Measurements from ENCODE around the gene RNF114. TPM values are rescaled to one million over a fixed set of nuclear protein-coding genes. Genes with fewer than 3 reads are reported as not detected.

The RNF114 gene
- total and polyA plus RNA-seq, 2 donors (not counting 3 experiments of a cell fraction or from before 2014, with no cell fraction given), result 45.8 to 81.7 TPM

GRCh38 chr20:49983123-49983847 lies 47.1 kb downstream of the RNF114 start:
- no peak for FAIRE-seq
- dilution Hi-C loops (cut with MboI; ENCODE audit: extremely low pct_ligation_motif_present, low sequenced_read_pairs), result no loop called here
- POLR2A ChIA-PET, result interaction anchor here (0.6 to 5.6 kb wide), 10 partner anchors 30 to 168 kb away, joined by 3 to 34 read pairs (median 6); no protein-coding TSS in a partner anchor

GRCh38 chr20:49983848-49984408 lies 47.7 kb downstream of the RNF114 start:
- Histone ChIP-seq H3K79me2 (ENCODE audit: control insufficient read depth, insufficient read depth, low read length) (peaks cover 56% of the 10 kb centered on the region), H3K9me3 (replicated peaks; ENCODE audit: control insufficient read depth, insufficient read depth, low read length) (no peaks in the 10 kb centered on the region), H3K9me1 (replicated peaks; ENCODE audit: control insufficient read depth, extremely low read depth, insufficient read depth, low read length) (no peaks in the 10 kb centered on the region), H2AFZ (ENCODE audit: low read depth, low read length) (no peak overlapping the region), H3K27ac (ENCODE audit: insufficient read depth, low read depth, low read length) (peak overlapping the region; percentile 87), H3K27me3 (ENCODE audit: control insufficient read depth in 2 of 2, insufficient read depth in 2 of 2, low read length in 2 of 2) (no peaks in the 10 kb centered on the region), H3K4me1 (ENCODE audit: control insufficient read depth, extremely low read depth, insufficient read depth, low read length) (peaks cover 61% of the 10 kb centered on the region), H3K4me3 (replicated peaks in 1 of 3; ENCODE audit: insufficient read depth in 1 of 3, low read depth in 1 of 3, low read length in 3 of 3) (peak overlapping the region; percentile 49 to 97 (median 89)), H3K9ac (replicated peaks; ENCODE audit: extremely low read depth, insufficient read depth, low read length) (peak overlapping the region; percentile 96), H3K36me3 (ENCODE audit: control insufficient read depth in 2 of 2, extremely low read depth in 1 of 2, insufficient read depth in 2 of 2, low read length in 2 of 2) (peaks cover 7 to 12% of the 10 kb centered on the region in 2 experiments), H4K20me1 (replicated peaks; ENCODE audit: control insufficient read depth, extremely low read depth, insufficient read depth, low read length) (no peaks in the 10 kb centered on the region), H3K4me2 (ENCODE audit: insufficient read depth, low read length) (peak overlapping the region; percentile 77)
- CTCF ChIA-PET, result interaction anchor here (0.6 to 23.6 kb wide), 4 partner anchors 9 to 195 kb away, joined by 3 to 1187 read pairs (median 4); no protein-coding TSS in a partner anchor
- no TSS peak for BruUV-seq (replicated peaks)
- intact Hi-C loops (cut with micrococcal nuclease), result loop anchor here (1.0 to 10.0 kb wide), 3 partner anchors 46 to 481 kb away; partner anchors contain the start of gene PEDS1
- FAIRE-seq (peak; percentile 35), DNase-seq (ENCODE audit: low read depth, low spot score) (no peak)
- dilution Hi-C loops (cut with MboI; ENCODE audit: extremely low pct_ligation_motif_present, low sequenced_read_pairs), result no loop called here
- TF ChIP-seq GATA2 (IDR thresholded peaks at IDR 0.05; ENCODE audit: insufficient read depth, insufficient read length, low read depth, low read length) (no peak), POLR2A (IDR thresholded peaks at IDR 0.05; ENCODE audit: low read depth, low read length) (no peak), FOS (IDR thresholded peaks at IDR 0.05; ENCODE audit: borderline replicate concordance, insufficient read depth, low read length) (no peak), CTCF (IDR thresholded peaks at IDR 0.05; ENCODE audit: extremely low read depth in 1 of 2, insufficient read depth in 1 of 2, low read depth in 1 of 2, low read length in 2 of 2) (no peak), JUN (IDR thresholded peaks at IDR 0.05; ENCODE audit: borderline replicate concordance, insufficient read depth, insufficient read length, low read depth) (no peak), POLR2AphosphoS5 (IDR thresholded peaks at IDR 0.05; ENCODE audit: insufficient read depth, low read depth, low read length) (no peak), EZH2 (IDR thresholded peaks at IDR 0.05; ENCODE audit: borderline replicate concordance, low read depth, low read length, severe bottlenecking) (no peak), MAX (IDR thresholded peaks at IDR 0.05; ENCODE audit: insufficient read depth, insufficient read length) (no peak)
- POLR2A ChIA-PET, result interaction anchor here (0.7 to 5.6 kb wide), 10 partner anchors 29 to 163 kb away, joined by 3 to 34 read pairs (median 4); no protein-coding TSS in a partner anchor

More at GRCh38 chr20:49983123-49983847, 47.1 kb downstream of the RNF114 start:
- Histone ChIP-seq H3K27me3 (ENCODE audit: control insufficient read depth in 2 of 2, insufficient read depth in 2 of 2, low read length in 2 of 2) (no peaks in the 10 kb centered on the region), H3K79me2 (ENCODE audit: control insufficient read depth, insufficient read depth, low read length) (peaks cover 55% of the 10 kb centered on the region), H3K4me1 (ENCODE audit: control insufficient read depth, extremely low read depth, insufficient read depth, low read length) (peaks cover 57% of the 10 kb centered on the region), H3K4me3 (replicated peaks in 1 of 3; ENCODE audit: insufficient read depth in 1 of 3, low read depth in 1 of 3, low read length in 3 of 3) (peak overlapping the region; percentile 49 to 97 (median 89)), H3K9me1 (replicated peaks; ENCODE audit: control insufficient read depth, extremely low read depth, insufficient read depth, low read length) (no peaks in the 10 kb centered on the region), H3K9me3 (replicated peaks; ENCODE audit: control insufficient read depth, insufficient read depth, low read length) (no peaks in the 10 kb centered on the region), H3K27ac (ENCODE audit: insufficient read depth, low read depth, low read length) (peak overlapping the region; percentile 87), H3K4me2 (ENCODE audit: insufficient read depth, low read length) (peak overlapping the region; percentile 77), H3K9ac (replicated peaks; ENCODE audit: extremely low read depth, insufficient read depth, low read length) (peak overlapping the region; percentile 96), H2AFZ (ENCODE audit: low read depth, low read length) (no peak overlapping the region), H3K36me3 (ENCODE audit: control insufficient read depth in 2 of 2, extremely low read depth in 1 of 2, insufficient read depth in 2 of 2, low read length in 2 of 2) (peaks cover 4 to 10% of the 10 kb centered on the region in 2 experiments), H4K20me1 (replicated peaks; ENCODE audit: control insufficient read depth, extremely low read depth, insufficient read depth, low read length) (no peaks in the 10 kb centered on the region)
- TF ChIP-seq MYC (IDR thresholded peaks at IDR 0.05; ENCODE audit: low read depth, low read length) (no peak), FOS (IDR thresholded peaks at IDR 0.05; ENCODE audit: borderline replicate concordance, insufficient read depth, low read length) (no peak), MAX (IDR thresholded peaks at IDR 0.05; ENCODE audit: insufficient read depth, insufficient read length) (no peak), POLR2A (IDR thresholded peaks at IDR 0.05; ENCODE audit: low read depth, low read length) (no peak)
- DNase-seq (ENCODE audit: low read depth, low spot score), result no peak
- intact Hi-C loops (cut with micrococcal nuclease), result loop anchor here (1.0 to 10.0 kb wide), 3 partner anchors 47 to 482 kb away; partner anchors contain the start of gene PEDS1
- CTCF ChIA-PET, result interaction anchor here (2.0 to 23.6 kb wide), 2 partner anchors 45 to 85 kb away, joined by 5 to 1187 read pairs; no protein-coding TSS in a partner anchor
- BruUV-seq (replicated peaks), result no TSS peak

Data from endothelial cell of umbilical vein (primary cell).